PC-3 (cell line): Measurements from ENCODE around the gene SETD1B. TPM values are rescaled to one million over a fixed set of nuclear protein-coding genes. Genes with fewer than 3 reads are reported as not detected.

ENCODE experiments used
- ATAC-seq: fragments of 200-7000 bp; cut with Tn5 transposase; 2 replicates; pipeline ENCODE4 v1.9.1; 2020; ENCODE audit warnings: mild to moderate bottlenecking, moderate library complexity
- BruUV-seq: library from RNA; stranded (reverse); fragments of 400-500 nt; replicated peaks from 2 replicates; lab custom pipeline; 2021; lab: Mats Ljungman, UMichigan
- CTCF ChIA-PET: fragments of 300-600 bp; sonication (Branson Sonifier 250); formaldehyde crosslinking; loops from one replicate; lab custom pipeline; 2022; ENCODE audit warnings: antibody characterized with exemption; lab: Charles Lee
- POLR2A ChIA-PET: fragments of 300-600 bp; sonication (Branson Sonifier 250); formaldehyde crosslinking; loops from one replicate; lab custom pipeline; 2022; ENCODE audit warnings: antibody characterized with exemption; ENCODE audit not compliant: unreplicated experiment; lab: Charles Lee
- DNase-seq: peaks from one replicate; pipeline ENCODE4 v3.0.0-alpha.2; 2015
- H2AFZ ChIP-seq: fragments of 300-600 bp; sonication (generic); 2 replicates; pipeline ENCODE4 v1.6.0; 2016; ENCODE audit warnings: antibody characterized with exemption, low read length
- H3F3A ChIP-seq: fragments of 300-600 bp; sonication (generic); one replicate; pipeline ENCODE4 v1.6.0; 2017; ENCODE audit warnings: antibody characterized with exemption, low read length, control low read depth, mild to moderate bottlenecking; ENCODE audit not compliant: unreplicated experiment
- H3K27ac ChIP-seq: fragments of 300-600 bp; sonication (generic); 2 replicates; pipeline ENCODE4 v1.5.1; 2016; ENCODE audit warnings: mild to moderate bottlenecking, low read length
- H3K27me3 ChIP-seq: fragments of 300-600 bp; sonication (generic); 2 replicates; pipeline ENCODE4 v1.6.1; 2016; ENCODE audit warnings: low read length, mixed read lengths
- H3K36me3 ChIP-seq: fragments of 300-600 bp; sonication (generic); 2 replicates; pipeline ENCODE4 v1.6.1; 2016; ENCODE audit warnings: low read depth, mixed run types, low read length, mixed read lengths
- H3K4me1 ChIP-seq: fragments of 300-600 bp; sonication (generic); 2 replicates; pipeline ENCODE4 v1.5.1; 2016; ENCODE audit warnings: low read length; ENCODE audit not compliant: insufficient read depth
- H3K4me2 ChIP-seq: fragments of 300-600 bp; sonication (generic); 2 replicates; pipeline ENCODE4 v1.6.0; 2016; ENCODE audit warnings: low read length
- H3K4me3 ChIP-seq: fragments of 300-600 bp; sonication (generic); 2 replicates; pipeline ENCODE4 v1.5.1; 2016; ENCODE audit warnings: mild to moderate bottlenecking, low read length, mixed read lengths
- H3K79me2 ChIP-seq: fragments of 300-600 bp; sonication (generic); 2 replicates; pipeline ENCODE4 v1.6.1; 2017; ENCODE audit warnings: low read length, mixed read lengths
- H3K9ac ChIP-seq: fragments of 300-600 bp; sonication (generic); 2 replicates; pipeline ENCODE4 v1.6.0; 2016; ENCODE audit warnings: mild to moderate bottlenecking, low read length
- H3K9me2 ChIP-seq: fragments of 300-600 bp; sonication (generic); replicated peaks from 2 replicates; pipeline ENCODE4 v1.6.1; 2016; ENCODE audit warnings: mixed run types, low read length, mixed read lengths
- H3K9me3 ChIP-seq: fragments of 300-600 bp; sonication (generic); 2 replicates; pipeline ENCODE4 v1.6.1; 2016; ENCODE audit warnings: low read length, mixed read lengths
- H4K20me1 ChIP-seq: fragments of 300-600 bp; sonication (generic); 2 replicates; pipeline ENCODE4 v1.6.1; 2016; ENCODE audit warnings: low read length, mixed read lengths
- EZH2 ChIP-seq: fragments of 300-600 bp; sonication (generic); IDR thresholded peaks from one replicate; pipeline ENCODE4 v1.6.1; 2017; ENCODE audit warnings: antibody characterized with exemption, mild to moderate bottlenecking, low read length; ENCODE audit not compliant: unreplicated experiment
- EZH2phosphoT487 ChIP-seq: fragments of 300-600 bp; sonication (generic); IDR thresholded peaks from 2 replicates; pipeline ENCODE4 v1.6.1; 2018; ENCODE audit warnings: mild to moderate bottlenecking, antibody characterized with exemption, low read length, borderline replicate concordance
- intact Hi-C: fragments of 100-400 bp; cut with micrococcal nuclease; formaldehyde crosslinking; loops from 2 replicates; pipeline ENCODE4 v1.9.0; 2023
- total RNA-seq: library from RNA; depleted of rRNA; stranded (reverse); fragments of >200 nt; gene quantifications from 2 replicates; pipeline ENCODE4 v1.2.3, GENCODE V29; 2014
- TF ChIP-seq, protein P1 (sequence below): fragments of 300-600 bp; sonication (generic); conservative IDR thresholded peaks from 2 replicates; pipeline ENCODE4 v1.5.1; 2017; ENCODE audit warnings: antibody characterized with exemption, low read depth, mild to moderate bottlenecking, low read length

SETD1B gene
- total RNA-seq, 1 experiment from 2014 or later = 7.5 TPM

DNA sequence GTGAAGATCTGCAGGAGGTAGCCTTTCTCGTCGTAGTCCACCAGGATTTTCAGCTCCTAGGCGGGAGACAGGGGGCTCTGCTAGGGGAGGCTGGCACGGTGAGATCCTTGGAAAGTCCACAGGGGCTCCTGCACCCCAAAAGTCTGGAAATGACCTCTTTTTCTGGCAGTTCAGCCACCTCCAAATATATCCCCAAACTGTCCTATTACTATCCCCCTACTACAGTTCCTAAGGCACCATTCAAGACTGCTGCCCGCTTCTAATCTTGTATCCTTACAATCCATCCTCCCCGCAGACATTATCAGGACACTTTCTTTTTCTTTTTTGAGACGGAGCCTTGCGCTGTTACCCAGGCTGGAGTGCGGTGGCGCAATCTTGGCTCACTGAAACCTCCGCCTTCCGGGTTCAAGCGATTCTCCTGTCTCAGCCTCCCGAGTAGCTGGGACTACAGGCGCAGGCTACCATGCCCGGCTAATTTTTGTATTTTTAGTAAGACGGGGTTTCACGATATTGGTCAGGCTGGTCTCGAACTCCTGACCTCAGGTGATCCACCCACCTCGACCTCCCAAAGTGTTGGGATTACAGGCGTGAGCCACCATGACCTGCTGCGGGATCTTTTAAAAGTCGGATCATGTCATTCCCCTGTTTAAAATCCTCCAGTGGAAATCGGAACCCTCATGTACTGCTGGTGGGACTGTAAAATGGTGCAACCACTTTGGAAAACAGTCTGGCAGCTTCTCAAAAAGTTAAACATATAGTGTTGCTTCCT is 36.4 kb downstream of the SETD1B start:
- H3K9ac ChIP-seq = peak overlapping the region; percentile 73
- no peaks in the 10 kb centered on the region for H3K36me3 ChIP-seq
- H3F3A ChIP-seq = no peaks in the 10 kb centered on the region
- no peaks in the 10 kb centered on the region for H3K27me3 ChIP-seq
- no peaks in the 10 kb centered on the region for H3K9me2 ChIP-seq
- ChIA-PET POLR2A (interaction anchor here (0.5 kb wide), 1 partner anchor 386 kb away, joined by 11 read pairs; the partner anchor contains the start of gene DIABLO), CTCF (no interaction called here)
- 0 out of 2 replicates have a peak, but pooled peaks cover 4% of the 10 kb centered on the region for H3K4me1 ChIP-seq
- ATAC-seq (peak; percentile 9), DNase-seq (no peak)
- TF ChIP-seq EZH2 = no peak
- no peak for TF ChIP-seq EZH2phosphoT487
- TF ChIP-seq, protein P1, sequence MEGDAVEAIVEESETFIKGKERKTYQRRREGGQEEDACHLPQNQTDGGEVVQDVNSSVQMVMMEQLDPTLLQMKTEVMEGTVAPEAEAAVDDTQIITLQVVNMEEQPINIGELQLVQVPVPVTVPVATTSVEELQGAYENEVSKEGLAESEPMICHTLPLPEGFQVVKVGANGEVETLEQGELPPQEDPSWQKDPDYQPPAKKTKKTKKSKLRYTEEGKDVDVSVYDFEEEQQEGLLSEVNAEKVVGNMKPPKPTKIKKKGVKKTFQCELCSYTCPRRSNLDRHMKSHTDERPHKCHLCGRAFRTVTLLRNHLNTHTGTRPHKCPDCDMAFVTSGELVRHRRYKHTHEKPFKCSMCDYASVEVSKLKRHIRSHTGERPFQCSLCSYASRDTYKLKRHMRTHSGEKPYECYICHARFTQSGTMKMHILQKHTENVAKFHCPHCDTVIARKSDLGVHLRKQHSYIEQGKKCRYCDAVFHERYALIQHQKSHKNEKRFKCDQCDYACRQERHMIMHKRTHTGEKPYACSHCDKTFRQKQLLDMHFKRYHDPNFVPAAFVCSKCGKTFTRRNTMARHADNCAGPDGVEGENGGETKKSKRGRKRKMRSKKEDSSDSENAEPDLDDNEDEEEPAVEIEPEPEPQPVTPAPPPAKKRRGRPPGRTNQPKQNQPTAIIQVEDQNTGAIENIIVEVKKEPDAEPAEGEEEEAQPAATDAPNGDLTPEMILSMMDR = no peak
- H3K4me2 ChIP-seq = peak overlapping the region; percentile 90
- BruUV-seq = TSS peak; percentile 92
- H3K4me3 ChIP-seq = peak overlapping the region; percentile 79
- no peaks in the 10 kb centered on the region for H3K9me3 ChIP-seq
- H2AFZ ChIP-seq = peak overlapping the region; percentile 89
- no peaks in the 10 kb centered on the region for H4K20me1 ChIP-seq
- peak overlapping the region; percentile 12; the same call in 1 of the 2 replicates for H3K27ac ChIP-seq
- intact Hi-C loops = loop anchor here (1.0 kb wide), 1 partner anchor 48 kb away; the partner anchor contains the start of gene PSMD9
- H3K79me2 ChIP-seq = no peaks in the 10 kb centered on the region

DNA sequence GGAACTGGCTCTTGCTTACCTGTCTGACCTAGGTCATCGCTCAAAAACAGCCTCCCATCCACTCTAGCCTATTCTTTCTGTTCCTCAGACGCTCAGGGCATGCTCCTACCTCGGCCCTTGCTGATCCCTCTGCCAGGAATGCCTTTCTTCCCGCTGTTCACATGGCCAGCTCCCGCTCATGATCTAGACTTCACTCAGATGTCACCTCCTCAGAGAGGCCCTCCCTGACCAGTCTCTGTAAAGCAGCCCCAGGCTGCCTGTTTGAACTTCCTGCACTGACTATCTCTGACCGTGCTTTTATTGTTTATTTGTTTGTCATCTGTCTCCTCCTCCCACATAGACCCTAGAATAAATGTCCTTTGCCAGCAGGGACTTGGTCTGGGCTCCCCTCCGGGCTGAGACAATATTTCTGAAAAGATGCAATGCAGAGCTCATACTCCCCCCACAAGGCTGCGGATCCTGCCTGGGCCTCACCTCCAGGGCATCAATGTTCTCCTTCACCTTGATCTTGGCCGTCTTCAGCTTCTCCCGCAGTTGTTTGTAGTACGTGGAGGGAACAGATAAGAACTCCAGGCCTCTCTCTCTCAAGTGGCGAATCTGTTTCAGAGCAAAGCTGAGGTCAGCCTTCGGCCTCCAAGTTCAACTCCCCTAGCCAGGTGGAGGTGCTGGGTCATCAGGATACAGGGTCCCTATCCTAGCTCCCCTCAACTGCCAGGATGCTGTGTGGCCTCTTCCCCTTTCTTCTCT is 39.6 kb downstream of the SETD1B start:
- H2AFZ ChIP-seq = no peak overlapping the region
- DNase-seq = no peak
- no TSS peak for BruUV-seq
- no peaks in the 10 kb centered on the region for H3K36me3 ChIP-seq
- intact Hi-C loops = no loop called here
- H3K9me3 ChIP-seq = no peaks in the 10 kb centered on the region
- H3K27ac ChIP-seq = no peak overlapping the region
- ChIA-PET CTCF (interaction anchor here (0.7 kb wide), 1 partner anchor 54 kb away, joined by 15 read pairs; no protein-coding TSS in a partner anchor), POLR2A (interaction anchor here (0.6 kb wide), 1 partner anchor 266 kb away, joined by 5 read pairs; no protein-coding TSS in a partner anchor)
- no peaks in the 10 kb centered on the region for H4K20me1 ChIP-seq
- H3K4me1 ChIP-seq = 0 out of 2 replicates have a peak, but pooled peaks cover 4% of the 10 kb centered on the region
- no peaks in the 10 kb centered on the region for H3K9me2 ChIP-seq
- H3K79me2 ChIP-seq = no peaks in the 10 kb centered on the region
- H3K4me2 ChIP-seq = no peak overlapping the region
- no peak for ATAC-seq
- TF ChIP-seq EZH2phosphoT487 (no peak), EZH2 (no peak)
- TF ChIP-seq, protein P1 = no peak
- no peak overlapping the region for H3K9ac ChIP-seq
- no peaks in the 10 kb centered on the region for H3K27me3 ChIP-seq
- no peak overlapping the region for H3K4me3 ChIP-seq
- H3F3A ChIP-seq = no peaks in the 10 kb centered on the region
